Measurements from ENCODE around the gene SETD5.

- TF ChIP-seq, protein P1, sequence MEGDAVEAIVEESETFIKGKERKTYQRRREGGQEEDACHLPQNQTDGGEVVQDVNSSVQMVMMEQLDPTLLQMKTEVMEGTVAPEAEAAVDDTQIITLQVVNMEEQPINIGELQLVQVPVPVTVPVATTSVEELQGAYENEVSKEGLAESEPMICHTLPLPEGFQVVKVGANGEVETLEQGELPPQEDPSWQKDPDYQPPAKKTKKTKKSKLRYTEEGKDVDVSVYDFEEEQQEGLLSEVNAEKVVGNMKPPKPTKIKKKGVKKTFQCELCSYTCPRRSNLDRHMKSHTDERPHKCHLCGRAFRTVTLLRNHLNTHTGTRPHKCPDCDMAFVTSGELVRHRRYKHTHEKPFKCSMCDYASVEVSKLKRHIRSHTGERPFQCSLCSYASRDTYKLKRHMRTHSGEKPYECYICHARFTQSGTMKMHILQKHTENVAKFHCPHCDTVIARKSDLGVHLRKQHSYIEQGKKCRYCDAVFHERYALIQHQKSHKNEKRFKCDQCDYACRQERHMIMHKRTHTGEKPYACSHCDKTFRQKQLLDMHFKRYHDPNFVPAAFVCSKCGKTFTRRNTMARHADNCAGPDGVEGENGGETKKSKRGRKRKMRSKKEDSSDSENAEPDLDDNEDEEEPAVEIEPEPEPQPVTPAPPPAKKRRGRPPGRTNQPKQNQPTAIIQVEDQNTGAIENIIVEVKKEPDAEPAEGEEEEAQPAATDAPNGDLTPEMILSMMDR (IDR thresholded peaks at IDR 0.05) = no peak
- TF ChIP-seq POLR2A (IDR thresholded peaks at IDR 0.05) = no peak
- TF ChIP-seq POLR2AphosphoS5 (IDR thresholded peaks at IDR 0.05) = no peak
Observed at GRCh38 chr3:9525078-9525477, 127.7 kb downstream of the SETD5 start.

All from stomach (tissue), 4 donors.